GM19324 (cell line): ENCODE results near the gene ARL4A.

Experiments
- ATAC-seq: cut with Tn5 transposase; IDR thresholded peaks from one replicate; pipeline ENCODE4 v1.9.1; 2021; ENCODE audit warnings: mild to moderate bottlenecking, moderate library complexity; ENCODE audit not compliant: unreplicated experiment, low FRiP score

The ARL4A gene

GRCh38 chr7:12694817-12695216, 7.4 kb downstream of the ARL4A start:
- ATAC-seq = no peak

GRCh38 chr7:12695965-12696364, 8.5 kb downstream of the ARL4A start:
- ATAC-seq = no peak

GRCh38 chr7:12699299-12699698, 11.9 kb downstream of the ARL4A start:
- no peak for ATAC-seq

GRCh38 chr7:12701433-12701832, 14.0 kb downstream of the ARL4A start:
- no peak for ATAC-seq

GRCh38 chr7:12703881-12704280, 16.4 kb downstream of the ARL4A start:
- no peak for ATAC-seq

- ATAC-seq = no peak
These were observed 18.4 kb downstream of the ARL4A start for GRCh38 chr7:12705878-12706277.

GRCh38 chr7:12706900-12707536, 19.6 kb downstream of the ARL4A start:
- ATAC-seq = no peak

GRCh38 chr7:12708314-12708713, 20.9 kb downstream of the ARL4A start:
- no peak for ATAC-seq

GRCh38 chr7:12709726-12710502, 22.5 kb downstream of the ARL4A start:
- ATAC-seq = no peak

GRCh38 chr7:12711124-12711523, 23.7 kb downstream of the ARL4A start:
- ATAC-seq = no peak

- ATAC-seq = no peak
These were observed 24.8 kb downstream of the ARL4A start for GRCh38 chr7:12712236-12712635.

GRCh38 chr7:12713625-12714378, 26.4 kb downstream of the ARL4A start:
- no peak for ATAC-seq

- ATAC-seq = no peak
These were observed 26.9 kb downstream of the ARL4A start for GRCh38 chr7:12714379-12714737.

- ATAC-seq = no peak
These were observed 28.1 kb downstream of the ARL4A start for GRCh38 chr7:12715372-12716133.

- no peak for ATAC-seq
These were observed 28.8 kb downstream of the ARL4A start for GRCh38 chr7:12716134-12716681.

GRCh38 chr7:12716722-12717121, 29.3 kb downstream of the ARL4A start:
- ATAC-seq = no peak

GRCh38 chr7:12719141-12719919, 31.9 kb downstream of the ARL4A start:
- ATAC-seq = no peak

GRCh38 chr7:12719981-12720865, 32.8 kb downstream of the ARL4A start:
- no peak for ATAC-seq
